K562 (cell line): Measurements from ENCODE around the gene RHOF. TPM values are rescaled to one million over a fixed set of nuclear protein-coding genes. Genes with fewer than 3 reads are reported as not detected.
A peak's percentile ranks its signal among the peaks of the same experiment; 100 is the strongest.

Source experiments
- PCBP1 ChIP-seq: fragments of 200-400 bp; formaldehyde crosslinking; IDR thresholded peaks from 2 replicates; pipeline ENCODE4 v1.6.1; 2018; ENCODE audit warnings: mild to moderate bottlenecking, low read depth, low read length; ENCODE audit not compliant: poor library complexity, severe bottlenecking
- ZNF124 ChIP-seq: sonication (generic); formaldehyde crosslinking; IDR thresholded peaks from 2 replicates; pipeline ENCODE4 v1.8.1; 2022; ENCODE audit warnings: missing genetic modification reagents
- polyA plus RNA-seq, 8 experiments: library from polyadenylated mRNA; depleted of rRNA in 4 of 8; stranded (reverse) in 5 of 8; unstranded in 3 of 8; fragments of >200 nt; fragmentation: Nextera tagmentation in 2 of 8; fragmentation: Illumina TruSeq in 1 of 8; extraction: Ambion mirVana in 2 of 8; extraction: Trizol in 1 of 8; gene quantifications; 2 replicates each; pipeline versions ENCODE4 v1.2.1 to v1.2.3, GENCODE V29; 2011 to 2014; ENCODE audit warnings: inconsistent platforms in 1 of 8, missing spikeins in 1 of 8
- total RNA-seq, 7 experiments: library from RNA; depleted of rRNA in 6 of 7; stranded (reverse); fragments of >200 nt in 6 of 7; fragmentation: Illumina TruSeq in 2 of 7; extraction: Trizol in 2 of 7; gene quantifications; 2 replicates each; pipeline versions ENCODE4 v1.2.1 to v1.2.3, GENCODE V29; 2011 to 2021; ENCODE audit warnings: low replicate concordance in 1 of 7
- TF ChIP-seq, protein P1 (sequence below): fragments of 450-650 bp; IDR thresholded peaks from 2 replicates; pipeline ENCODE4 v1.6.1; 2016; ENCODE audit warnings: mild to moderate bottlenecking, moderate library complexity
- TF ChIP-seq, protein P2 (sequence below): fragments of 250-450 bp; sonication (Bioruptor Pico); IDR thresholded peaks from 2 replicates; pipeline ENCODE4 v1.4.0; 2020; ENCODE audit warnings: mild to moderate bottlenecking
- TF ChIP-seq, protein P3 (sequence below): sonication (generic); formaldehyde crosslinking; IDR thresholded peaks from 2 replicates; pipeline ENCODE4 v1.8.1; 2023; ENCODE audit warnings: mild to moderate bottlenecking, missing genetic modification reagents, moderate library complexity
- TF ChIP-seq, protein P4 (sequence below): fragments of 450-650 bp; conservative IDR thresholded peaks from 2 replicates; pipeline ENCODE4 v1.6.1; 2016; ENCODE audit warnings: missing genetic modification characterization, low read depth, mild to moderate bottlenecking, control low read depth, missing compliant biosample characterization

RHOF gene
- total and polyA plus RNA-seq, 9 of the 15 experiments (the other 6 are each of a cell fraction or from before 2014, with no cell fraction given), result 0.13 to 10.1 (median 4.0) TPM

DNA sequence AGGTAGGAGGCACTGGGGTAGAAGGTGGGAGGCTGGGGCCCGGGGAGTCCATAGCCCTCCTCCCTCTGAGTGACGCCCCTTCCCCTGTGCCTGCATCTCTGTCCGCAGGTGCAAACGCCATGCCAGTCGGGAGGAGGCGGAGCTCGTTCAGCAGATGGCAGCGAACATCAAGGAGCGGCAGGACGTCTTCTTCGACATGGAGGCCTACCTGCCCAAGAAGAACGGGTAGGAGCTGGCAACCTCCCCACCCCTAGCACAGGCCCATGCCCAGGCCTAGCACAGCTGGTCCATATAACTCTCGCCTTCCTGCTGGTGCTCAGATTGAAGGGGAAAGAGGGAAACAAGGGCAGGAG lies 45.3 kb downstream of the RHOF start (continued):
- TF ChIP-seq, protein P1, sequence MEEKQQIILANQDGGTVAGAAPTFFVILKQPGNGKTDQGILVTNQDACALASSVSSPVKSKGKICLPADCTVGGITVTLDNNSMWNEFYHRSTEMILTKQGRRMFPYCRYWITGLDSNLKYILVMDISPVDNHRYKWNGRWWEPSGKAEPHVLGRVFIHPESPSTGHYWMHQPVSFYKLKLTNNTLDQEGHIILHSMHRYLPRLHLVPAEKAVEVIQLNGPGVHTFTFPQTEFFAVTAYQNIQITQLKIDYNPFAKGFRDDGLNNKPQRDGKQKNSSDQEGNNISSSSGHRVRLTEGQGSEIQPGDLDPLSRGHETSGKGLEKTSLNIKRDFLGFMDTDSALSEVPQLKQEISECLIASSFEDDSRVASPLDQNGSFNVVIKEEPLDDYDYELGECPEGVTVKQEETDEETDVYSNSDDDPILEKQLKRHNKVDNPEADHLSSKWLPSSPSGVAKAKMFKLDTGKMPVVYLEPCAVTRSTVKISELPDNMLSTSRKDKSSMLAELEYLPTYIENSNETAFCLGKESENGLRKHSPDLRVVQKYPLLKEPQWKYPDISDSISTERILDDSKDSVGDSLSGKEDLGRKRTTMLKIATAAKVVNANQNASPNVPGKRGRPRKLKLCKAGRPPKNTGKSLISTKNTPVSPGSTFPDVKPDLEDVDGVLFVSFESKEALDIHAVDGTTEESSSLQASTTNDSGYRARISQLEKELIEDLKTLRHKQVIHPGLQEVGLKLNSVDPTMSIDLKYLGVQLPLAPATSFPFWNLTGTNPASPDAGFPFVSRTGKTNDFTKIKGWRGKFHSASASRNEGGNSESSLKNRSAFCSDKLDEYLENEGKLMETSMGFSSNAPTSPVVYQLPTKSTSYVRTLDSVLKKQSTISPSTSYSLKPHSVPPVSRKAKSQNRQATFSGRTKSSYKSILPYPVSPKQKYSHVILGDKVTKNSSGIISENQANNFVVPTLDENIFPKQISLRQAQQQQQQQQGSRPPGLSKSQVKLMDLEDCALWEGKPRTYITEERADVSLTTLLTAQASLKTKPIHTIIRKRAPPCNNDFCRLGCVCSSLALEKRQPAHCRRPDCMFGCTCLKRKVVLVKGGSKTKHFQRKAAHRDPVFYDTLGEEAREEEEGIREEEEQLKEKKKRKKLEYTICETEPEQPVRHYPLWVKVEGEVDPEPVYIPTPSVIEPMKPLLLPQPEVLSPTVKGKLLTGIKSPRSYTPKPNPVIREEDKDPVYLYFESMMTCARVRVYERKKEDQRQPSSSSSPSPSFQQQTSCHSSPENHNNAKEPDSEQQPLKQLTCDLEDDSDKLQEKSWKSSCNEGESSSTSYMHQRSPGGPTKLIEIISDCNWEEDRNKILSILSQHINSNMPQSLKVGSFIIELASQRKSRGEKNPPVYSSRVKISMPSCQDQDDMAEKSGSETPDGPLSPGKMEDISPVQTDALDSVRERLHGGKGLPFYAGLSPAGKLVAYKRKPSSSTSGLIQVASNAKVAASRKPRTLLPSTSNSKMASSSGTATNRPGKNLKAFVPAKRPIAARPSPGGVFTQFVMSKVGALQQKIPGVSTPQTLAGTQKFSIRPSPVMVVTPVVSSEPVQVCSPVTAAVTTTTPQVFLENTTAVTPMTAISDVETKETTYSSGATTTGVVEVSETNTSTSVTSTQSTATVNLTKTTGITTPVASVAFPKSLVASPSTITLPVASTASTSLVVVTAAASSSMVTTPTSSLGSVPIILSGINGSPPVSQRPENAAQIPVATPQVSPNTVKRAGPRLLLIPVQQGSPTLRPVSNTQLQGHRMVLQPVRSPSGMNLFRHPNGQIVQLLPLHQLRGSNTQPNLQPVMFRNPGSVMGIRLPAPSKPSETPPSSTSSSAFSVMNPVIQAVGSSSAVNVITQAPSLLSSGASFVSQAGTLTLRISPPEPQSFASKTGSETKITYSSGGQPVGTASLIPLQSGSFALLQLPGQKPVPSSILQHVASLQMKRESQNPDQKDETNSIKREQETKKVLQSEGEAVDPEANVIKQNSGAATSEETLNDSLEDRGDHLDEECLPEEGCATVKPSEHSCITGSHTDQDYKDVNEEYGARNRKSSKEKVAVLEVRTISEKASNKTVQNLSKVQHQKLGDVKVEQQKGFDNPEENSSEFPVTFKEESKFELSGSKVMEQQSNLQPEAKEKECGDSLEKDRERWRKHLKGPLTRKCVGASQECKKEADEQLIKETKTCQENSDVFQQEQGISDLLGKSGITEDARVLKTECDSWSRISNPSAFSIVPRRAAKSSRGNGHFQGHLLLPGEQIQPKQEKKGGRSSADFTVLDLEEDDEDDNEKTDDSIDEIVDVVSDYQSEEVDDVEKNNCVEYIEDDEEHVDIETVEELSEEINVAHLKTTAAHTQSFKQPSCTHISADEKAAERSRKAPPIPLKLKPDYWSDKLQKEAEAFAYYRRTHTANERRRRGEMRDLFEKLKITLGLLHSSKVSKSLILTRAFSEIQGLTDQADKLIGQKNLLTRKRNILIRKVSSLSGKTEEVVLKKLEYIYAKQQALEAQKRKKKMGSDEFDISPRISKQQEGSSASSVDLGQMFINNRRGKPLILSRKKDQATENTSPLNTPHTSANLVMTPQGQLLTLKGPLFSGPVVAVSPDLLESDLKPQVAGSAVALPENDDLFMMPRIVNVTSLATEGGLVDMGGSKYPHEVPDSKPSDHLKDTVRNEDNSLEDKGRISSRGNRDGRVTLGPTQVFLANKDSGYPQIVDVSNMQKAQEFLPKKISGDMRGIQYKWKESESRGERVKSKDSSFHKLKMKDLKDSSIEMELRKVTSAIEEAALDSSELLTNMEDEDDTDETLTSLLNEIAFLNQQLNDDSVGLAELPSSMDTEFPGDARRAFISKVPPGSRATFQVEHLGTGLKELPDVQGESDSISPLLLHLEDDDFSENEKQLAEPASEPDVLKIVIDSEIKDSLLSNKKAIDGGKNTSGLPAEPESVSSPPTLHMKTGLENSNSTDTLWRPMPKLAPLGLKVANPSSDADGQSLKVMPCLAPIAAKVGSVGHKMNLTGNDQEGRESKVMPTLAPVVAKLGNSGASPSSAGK, result no peak
- TF ChIP-seq, protein P2, sequence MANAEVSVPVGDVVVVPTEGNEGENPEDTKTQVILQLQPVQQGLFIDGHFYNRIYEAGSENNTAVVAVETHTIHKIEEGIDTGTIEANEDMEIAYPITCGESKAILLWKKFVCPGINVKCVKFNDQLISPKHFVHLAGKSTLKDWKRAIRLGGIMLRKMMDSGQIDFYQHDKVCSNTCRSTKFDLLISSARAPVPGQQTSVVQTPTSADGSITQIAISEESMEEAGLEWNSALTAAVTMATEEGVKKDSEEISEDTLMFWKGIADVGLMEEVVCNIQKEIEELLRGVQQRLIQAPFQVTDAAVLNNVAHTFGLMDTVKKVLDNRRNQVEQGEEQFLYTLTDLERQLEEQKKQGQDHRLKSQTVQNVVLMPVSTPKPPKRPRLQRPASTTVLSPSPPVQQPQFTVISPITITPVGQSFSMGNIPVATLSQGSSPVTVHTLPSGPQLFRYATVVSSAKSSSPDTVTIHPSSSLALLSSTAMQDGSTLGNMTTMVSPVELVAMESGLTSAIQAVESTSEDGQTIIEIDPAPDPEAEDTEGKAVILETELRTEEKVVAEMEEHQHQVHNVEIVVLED (CRISPR knock-in tag), result no peak
- TF ChIP-seq, protein P3, sequence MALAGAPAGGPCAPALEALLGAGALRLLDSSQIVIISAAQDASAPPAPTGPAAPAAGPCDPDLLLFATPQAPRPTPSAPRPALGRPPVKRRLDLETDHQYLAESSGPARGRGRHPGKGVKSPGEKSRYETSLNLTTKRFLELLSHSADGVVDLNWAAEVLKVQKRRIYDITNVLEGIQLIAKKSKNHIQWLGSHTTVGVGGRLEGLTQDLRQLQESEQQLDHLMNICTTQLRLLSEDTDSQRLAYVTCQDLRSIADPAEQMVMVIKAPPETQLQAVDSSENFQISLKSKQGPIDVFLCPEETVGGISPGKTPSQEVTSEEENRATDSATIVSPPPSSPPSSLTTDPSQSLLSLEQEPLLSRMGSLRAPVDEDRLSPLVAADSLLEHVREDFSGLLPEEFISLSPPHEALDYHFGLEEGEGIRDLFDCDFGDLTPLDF (CRISPR knock-in tag), result no peak
- TF ChIP-seq PCBP1 (no peak), ZNF124 (CRISPR knock-in tag) (no peak)
- TF ChIP-seq, protein P4, sequence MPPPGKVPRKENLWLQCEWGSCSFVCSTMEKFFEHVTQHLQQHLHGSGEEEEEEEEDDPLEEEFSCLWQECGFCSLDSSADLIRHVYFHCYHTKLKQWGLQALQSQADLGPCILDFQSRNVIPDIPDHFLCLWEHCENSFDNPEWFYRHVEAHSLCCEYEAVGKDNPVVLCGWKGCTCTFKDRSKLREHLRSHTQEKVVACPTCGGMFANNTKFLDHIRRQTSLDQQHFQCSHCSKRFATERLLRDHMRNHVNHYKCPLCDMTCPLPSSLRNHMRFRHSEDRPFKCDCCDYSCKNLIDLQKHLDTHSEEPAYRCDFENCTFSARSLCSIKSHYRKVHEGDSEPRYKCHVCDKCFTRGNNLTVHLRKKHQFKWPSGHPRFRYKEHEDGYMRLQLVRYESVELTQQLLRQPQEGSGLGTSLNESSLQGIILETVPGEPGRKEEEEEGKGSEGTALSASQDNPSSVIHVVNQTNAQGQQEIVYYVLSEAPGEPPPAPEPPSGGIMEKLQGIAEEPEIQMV (tag), result 0 out of 2 replicates have a peak, but pooled peaks have one; percentile 16
